Nephron progenitor cell (in vitro differentiated cells): ENCODE data around the gene AMACR.

Experiments used
- DNase-seq: peaks from one replicate; pipeline ENCODE4 v3.0.0; 2021
- H3K27ac Mint-ChIP-seq: 2 replicates; pipeline ENCODE4 v1.8.0; 2021; ENCODE audit warnings: mild to moderate bottlenecking, moderate library complexity, mixed read lengths
- H3K27me3 Mint-ChIP-seq: 2 replicates; pipeline ENCODE4 v1.8.0; 2021; ENCODE audit warnings: mild to moderate bottlenecking, low read depth, mixed read lengths; ENCODE audit not compliant: poor library complexity
- H3K36me3 Mint-ChIP-seq: 2 replicates; pipeline ENCODE4 v1.8.0; 2021; ENCODE audit warnings: low read depth, mixed read lengths
- H3K4me1 Mint-ChIP-seq: 2 replicates; pipeline ENCODE4 v1.8.0; 2021; ENCODE audit warnings: mixed read lengths
- H3K4me3 Mint-ChIP-seq: 2 replicates; pipeline ENCODE4 v1.8.0; 2021; ENCODE audit warnings: mild to moderate bottlenecking, moderate library complexity, mixed read lengths
- H3K9me3 Mint-ChIP-seq: 2 replicates; pipeline ENCODE4 v1.8.0; 2021; ENCODE audit warnings: mild to moderate bottlenecking, moderate library complexity, mixed read lengths
- CTCF ChIP-seq: fragments of 200-600 bp; sonication (generic); IDR thresholded peaks from 2 replicates; pipeline ENCODE4 v1.5.0; 2021; ENCODE audit warnings: antibody characterized with exemption

The AMACR gene

GRCh38 chr5:33944543-33945132 lies 63.2 kb downstream of the AMACR start:
- peaks cover 13% of the 10 kb centered on the region for H3K27me3 Mint-ChIP-seq

GRCh38 chr5:33941090-33941489 lies 66.8 kb downstream of the AMACR start:
- no peak overlapping the region for H3K27ac Mint-ChIP-seq
- no peaks in the 10 kb centered on the region for H3K9me3 Mint-ChIP-seq
- no peak overlapping the region for H3K4me3 Mint-ChIP-seq
- H3K36me3 Mint-ChIP-seq = no peaks in the 10 kb centered on the region
- no peak for TF ChIP-seq CTCF
- DNase-seq = no peak
- peaks cover 40% of the 10 kb centered on the region for H3K27me3 Mint-ChIP-seq
- peaks cover 2% of the 10 kb centered on the region for H3K4me1 Mint-ChIP-seq

More at GRCh38 chr5:33944543-33945132, 63.2 kb downstream of the AMACR start:
- no peak overlapping the region for H3K27ac Mint-ChIP-seq
- no peaks in the 10 kb centered on the region for H3K4me1 Mint-ChIP-seq
- no peak for TF ChIP-seq CTCF
- no peak for DNase-seq
- H3K4me3 Mint-ChIP-seq = no peak overlapping the region
- no peaks in the 10 kb centered on the region for H3K36me3 Mint-ChIP-seq
- no peaks in the 10 kb centered on the region for H3K9me3 Mint-ChIP-seq

GRCh38 chr5:33939556-33940262 lies 68.1 kb downstream of the AMACR start:
- no peak for DNase-seq
- Mint-ChIP-seq H3K27me3 (peaks cover 50% of the 10 kb centered on the region), H3K9me3 (no peaks in the 10 kb centered on the region), H3K36me3 (no peaks in the 10 kb centered on the region), H3K4me3 (no peak overlapping the region), H3K4me1 (peaks cover 5% of the 10 kb centered on the region), H3K27ac (no peak overlapping the region)
- TF ChIP-seq CTCF = no peak

GRCh38 chr5:33938881-33939280 lies 69.0 kb downstream of the AMACR start:
- H3K9me3 Mint-ChIP-seq = no peaks in the 10 kb centered on the region
- DNase-seq = no peak
- no peak overlapping the region for H3K4me3 Mint-ChIP-seq
- no peaks in the 10 kb centered on the region for H3K36me3 Mint-ChIP-seq
- H3K27me3 Mint-ChIP-seq = peaks cover 53% of the 10 kb centered on the region
- peaks cover 5% of the 10 kb centered on the region for H3K4me1 Mint-ChIP-seq
- TF ChIP-seq CTCF = no peak
- H3K27ac Mint-ChIP-seq = no peak overlapping the region

GRCh38 chr5:33938507-33938796 lies 69.4 kb downstream of the AMACR start:
- Mint-ChIP-seq H3K4me3 (no peak overlapping the region), H3K36me3 (no peaks in the 10 kb centered on the region), H3K4me1 (peaks cover 5% of the 10 kb centered on the region), H3K9me3 (no peaks in the 10 kb centered on the region), H3K27me3 (peaks cover 53% of the 10 kb centered on the region), H3K27ac (no peak overlapping the region)
- no peak for TF ChIP-seq CTCF
- DNase-seq = no peak
